K562 (cell line): ENCODE measurements around the gene PIGB. TPM values are rescaled to one million over a fixed set of nuclear protein-coding genes. Genes with fewer than 3 reads are reported as not detected.

Experiments
- BACH1 ChIP-seq: fragments of 200-800 bp; sonication (Bioruptor generic); IDR thresholded peaks from 2 replicates; pipeline ENCODE4 v1.6.1; 2016; ENCODE audit warnings: missing genetic modification characterization, missing compliant biosample characterization
- EHMT2 ChIP-seq: fragments of 450-650 bp; IDR thresholded peaks from 2 replicates; pipeline ENCODE4 v1.6.1; 2018; ENCODE audit warnings: antibody characterized with exemption
- HNRNPL ChIP-seq: fragments of 200-400 bp; formaldehyde crosslinking; IDR thresholded peaks from 2 replicates; pipeline ENCODE4 v1.6.1; 2017; ENCODE audit warnings: low read depth, mild to moderate bottlenecking, low read length
- RFX7 ChIP-seq: fragments of 250-450 bp; sonication (Bioruptor Pico); IDR thresholded peaks from 2 replicates; pipeline ENCODE4 v1.5.1; 2021; ENCODE audit warnings: mild to moderate bottlenecking
- SIX5 ChIP-seq, 2 experiments: IDR thresholded peaks; 2 replicates each; pipeline ENCODE4 v1.6.1; 2011; ENCODE audit warnings: low read length in 2 of 2, borderline replicate concordance in 1 of 2, low read depth in 1 of 2, mild to moderate bottlenecking in 1 of 2, moderate library complexity in 1 of 2; ENCODE audit not compliant: insufficient read depth in 1 of 2
- SMARCA4 ChIP-seq: fragments of 450-650 bp; IDR thresholded peaks from 2 replicates; pipeline ENCODE4 v1.6.1; 2016
- ZBTB7A ChIP-seq: IDR thresholded peaks from 2 replicates; pipeline ENCODE4 v1.6.1; 2011; ENCODE audit warnings: low read depth, mild to moderate bottlenecking, low read length, moderate library complexity, borderline replicate concordance; ENCODE audit not compliant: control insufficient read depth
- ZSCAN29 ChIP-seq: fragments of 450-650 bp; IDR thresholded peaks from 2 replicates; pipeline ENCODE4 v1.6.1; 2017
- polyA plus RNA-seq, 8 experiments: library from polyadenylated mRNA; depleted of rRNA in 4 of 8; stranded (reverse) in 5 of 8; unstranded in 3 of 8; fragments of >200 nt; fragmentation: Nextera tagmentation in 2 of 8; fragmentation: Illumina TruSeq in 1 of 8; extraction: Ambion mirVana in 2 of 8; extraction: Trizol in 1 of 8; gene quantifications; 2 replicates each; pipeline versions ENCODE4 v1.2.1 to v1.2.3, GENCODE V29; 2011 to 2014; ENCODE audit warnings: inconsistent platforms in 1 of 8, missing spikeins in 1 of 8
- total RNA-seq, 7 experiments: library from RNA; depleted of rRNA in 6 of 7; stranded (reverse); fragments of >200 nt in 6 of 7; fragmentation: Illumina TruSeq in 2 of 7; extraction: Trizol in 2 of 7; gene quantifications; 2 replicates each; pipeline versions ENCODE4 v1.2.1 to v1.2.3, GENCODE V29; 2011 to 2021; ENCODE audit warnings: low replicate concordance in 1 of 7
- TF ChIP-seq, protein P1 (sequence below): fragments of 250-450 bp; sonication (Bioruptor Pico); IDR thresholded peaks from 2 replicates; pipeline ENCODE4 v1.9.0; 2021; ENCODE audit warnings: mild to moderate bottlenecking, inconsistent platforms
- TF ChIP-seq, protein P2 (sequence below): fragments of 200-800 bp; sonication (Bioruptor generic); IDR thresholded peaks from 2 replicates; pipeline ENCODE4 v1.6.1; 2017; ENCODE audit warnings: missing genetic modification characterization, missing compliant biosample characterization
- TF ChIP-seq, protein P3 (sequence below), 2 experiments: fragments of 450-650 bp; IDR thresholded peaks; 2 replicates each; pipeline ENCODE4 v1.6.1; 2018; ENCODE audit warnings: mild to moderate bottlenecking in 2 of 2, low read depth in 1 of 2; ENCODE audit not compliant: partially characterized antibody in 2 of 2
- TF ChIP-seq, protein P4 (sequence below), 2 experiments: IDR thresholded peaks; 2 replicates each; pipeline ENCODE4 v1.6.1; 2012; ENCODE audit warnings: improper control_type of control experiment in 2 of 2, low read depth in 2 of 2, low read length in 2 of 2, borderline replicate concordance in 1 of 2
- TF ChIP-seq, protein P5 (sequence below), 3 experiments: fragments of 200-800 bp in 1 of 3; fragments of 250-450 bp in 1 of 3; fragments of 450-650 bp in 1 of 3; sonication (Bioruptor Pico) in 1 of 3; sonication (Bioruptor generic) in 1 of 3; formaldehyde crosslinking in 1 of 3; IDR thresholded peaks; 2 replicates each; pipeline versions ENCODE4 v1.6.1 to v1.8.0; 2016 to 2022; ENCODE audit warnings: mild to moderate bottlenecking in 2 of 3, missing genetic modification characterization in 2 of 3, missing compliant biosample characterization in 1 of 3, moderate library complexity in 1 of 3

PIGB gene
- total and polyA plus RNA-seq, 9 of the 15 experiments (the other 6 are each of a cell fraction or from before 2014, with no cell fraction given): 9.9 to 32.3 (median 18.2) TPM

DNA sequence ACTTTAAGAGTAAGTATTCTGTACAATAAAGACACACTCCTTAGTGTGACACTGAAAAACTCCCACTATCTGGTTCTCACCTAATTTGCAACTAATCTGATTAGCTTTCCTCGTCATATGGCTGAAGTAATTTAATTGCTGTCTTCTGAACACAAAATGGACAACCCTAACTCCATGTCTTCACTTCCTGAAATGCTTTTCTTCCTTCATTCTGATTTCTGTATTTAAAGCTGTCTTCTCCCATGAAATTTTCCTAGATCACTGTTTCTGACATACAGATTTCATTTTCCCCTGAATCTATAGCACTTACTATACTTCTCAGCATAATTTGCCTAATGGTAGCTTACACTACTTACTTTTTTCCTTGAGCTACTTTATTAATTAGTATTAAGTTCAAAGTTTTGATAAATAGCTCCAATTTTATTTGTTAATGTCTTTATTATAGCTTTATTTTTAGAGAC, 82.8 kb downstream of the PIGB start (continued):
- TF ChIP-seq, protein P1, sequence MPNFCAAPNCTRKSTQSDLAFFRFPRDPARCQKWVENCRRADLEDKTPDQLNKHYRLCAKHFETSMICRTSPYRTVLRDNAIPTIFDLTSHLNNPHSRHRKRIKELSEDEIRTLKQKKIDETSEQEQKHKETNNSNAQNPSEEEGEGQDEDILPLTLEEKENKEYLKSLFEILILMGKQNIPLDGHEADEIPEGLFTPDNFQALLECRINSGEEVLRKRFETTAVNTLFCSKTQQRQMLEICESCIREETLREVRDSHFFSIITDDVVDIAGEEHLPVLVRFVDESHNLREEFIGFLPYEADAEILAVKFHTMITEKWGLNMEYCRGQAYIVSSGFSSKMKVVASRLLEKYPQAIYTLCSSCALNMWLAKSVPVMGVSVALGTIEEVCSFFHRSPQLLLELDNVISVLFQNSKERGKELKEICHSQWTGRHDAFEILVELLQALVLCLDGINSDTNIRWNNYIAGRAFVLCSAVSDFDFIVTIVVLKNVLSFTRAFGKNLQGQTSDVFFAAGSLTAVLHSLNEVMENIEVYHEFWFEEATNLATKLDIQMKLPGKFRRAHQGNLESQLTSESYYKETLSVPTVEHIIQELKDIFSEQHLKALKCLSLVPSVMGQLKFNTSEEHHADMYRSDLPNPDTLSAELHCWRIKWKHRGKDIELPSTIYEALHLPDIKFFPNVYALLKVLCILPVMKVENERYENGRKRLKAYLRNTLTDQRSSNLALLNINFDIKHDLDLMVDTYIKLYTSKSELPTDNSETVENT (CRISPR knock-in tag): no peak
- TF ChIP-seq HNRNPL: no peak
- no peak for TF ChIP-seq RFX7
- TF ChIP-seq SMARCA4: peak; percentile 25; the same call in 1 of the 2 replicates
- TF ChIP-seq EHMT2: no peak
- no peak for TF ChIP-seq ZSCAN29
- TF ChIP-seq, protein P2, sequence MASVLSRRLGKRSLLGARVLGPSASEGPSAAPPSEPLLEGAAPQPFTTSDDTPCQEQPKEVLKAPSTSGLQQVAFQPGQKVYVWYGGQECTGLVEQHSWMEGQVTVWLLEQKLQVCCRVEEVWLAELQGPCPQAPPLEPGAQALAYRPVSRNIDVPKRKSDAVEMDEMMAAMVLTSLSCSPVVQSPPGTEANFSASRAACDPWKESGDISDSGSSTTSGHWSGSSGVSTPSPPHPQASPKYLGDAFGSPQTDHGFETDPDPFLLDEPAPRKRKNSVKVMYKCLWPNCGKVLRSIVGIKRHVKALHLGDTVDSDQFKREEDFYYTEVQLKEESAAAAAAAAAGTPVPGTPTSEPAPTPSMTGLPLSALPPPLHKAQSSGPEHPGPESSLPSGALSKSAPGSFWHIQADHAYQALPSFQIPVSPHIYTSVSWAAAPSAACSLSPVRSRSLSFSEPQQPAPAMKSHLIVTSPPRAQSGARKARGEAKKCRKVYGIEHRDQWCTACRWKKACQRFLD (CRISPR knock-in tag): peak; percentile 96
- TF ChIP-seq, protein P3, sequence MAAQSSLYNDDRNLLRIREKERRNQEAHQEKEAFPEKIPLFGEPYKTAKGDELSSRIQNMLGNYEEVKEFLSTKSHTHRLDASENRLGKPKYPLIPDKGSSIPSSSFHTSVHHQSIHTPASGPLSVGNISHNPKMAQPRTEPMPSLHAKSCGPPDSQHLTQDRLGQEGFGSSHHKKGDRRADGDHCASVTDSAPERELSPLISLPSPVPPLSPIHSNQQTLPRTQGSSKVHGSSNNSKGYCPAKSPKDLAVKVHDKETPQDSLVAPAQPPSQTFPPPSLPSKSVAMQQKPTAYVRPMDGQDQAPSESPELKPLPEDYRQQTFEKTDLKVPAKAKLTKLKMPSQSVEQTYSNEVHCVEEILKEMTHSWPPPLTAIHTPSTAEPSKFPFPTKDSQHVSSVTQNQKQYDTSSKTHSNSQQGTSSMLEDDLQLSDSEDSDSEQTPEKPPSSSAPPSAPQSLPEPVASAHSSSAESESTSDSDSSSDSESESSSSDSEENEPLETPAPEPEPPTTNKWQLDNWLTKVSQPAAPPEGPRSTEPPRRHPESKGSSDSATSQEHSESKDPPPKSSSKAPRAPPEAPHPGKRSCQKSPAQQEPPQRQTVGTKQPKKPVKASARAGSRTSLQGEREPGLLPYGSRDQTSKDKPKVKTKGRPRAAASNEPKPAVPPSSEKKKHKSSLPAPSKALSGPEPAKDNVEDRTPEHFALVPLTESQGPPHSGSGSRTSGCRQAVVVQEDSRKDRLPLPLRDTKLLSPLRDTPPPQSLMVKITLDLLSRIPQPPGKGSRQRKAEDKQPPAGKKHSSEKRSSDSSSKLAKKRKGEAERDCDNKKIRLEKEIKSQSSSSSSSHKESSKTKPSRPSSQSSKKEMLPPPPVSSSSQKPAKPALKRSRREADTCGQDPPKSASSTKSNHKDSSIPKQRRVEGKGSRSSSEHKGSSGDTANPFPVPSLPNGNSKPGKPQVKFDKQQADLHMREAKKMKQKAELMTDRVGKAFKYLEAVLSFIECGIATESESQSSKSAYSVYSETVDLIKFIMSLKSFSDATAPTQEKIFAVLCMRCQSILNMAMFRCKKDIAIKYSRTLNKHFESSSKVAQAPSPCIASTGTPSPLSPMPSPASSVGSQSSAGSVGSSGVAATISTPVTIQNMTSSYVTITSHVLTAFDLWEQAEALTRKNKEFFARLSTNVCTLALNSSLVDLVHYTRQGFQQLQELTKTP (IDR thresholded peaks at IDR 0.05; ENCODE audit: low read depth in 1 of 2, partially characterized antibody in 2 of 2): no peak
- TF ChIP-seq, protein P4, sequence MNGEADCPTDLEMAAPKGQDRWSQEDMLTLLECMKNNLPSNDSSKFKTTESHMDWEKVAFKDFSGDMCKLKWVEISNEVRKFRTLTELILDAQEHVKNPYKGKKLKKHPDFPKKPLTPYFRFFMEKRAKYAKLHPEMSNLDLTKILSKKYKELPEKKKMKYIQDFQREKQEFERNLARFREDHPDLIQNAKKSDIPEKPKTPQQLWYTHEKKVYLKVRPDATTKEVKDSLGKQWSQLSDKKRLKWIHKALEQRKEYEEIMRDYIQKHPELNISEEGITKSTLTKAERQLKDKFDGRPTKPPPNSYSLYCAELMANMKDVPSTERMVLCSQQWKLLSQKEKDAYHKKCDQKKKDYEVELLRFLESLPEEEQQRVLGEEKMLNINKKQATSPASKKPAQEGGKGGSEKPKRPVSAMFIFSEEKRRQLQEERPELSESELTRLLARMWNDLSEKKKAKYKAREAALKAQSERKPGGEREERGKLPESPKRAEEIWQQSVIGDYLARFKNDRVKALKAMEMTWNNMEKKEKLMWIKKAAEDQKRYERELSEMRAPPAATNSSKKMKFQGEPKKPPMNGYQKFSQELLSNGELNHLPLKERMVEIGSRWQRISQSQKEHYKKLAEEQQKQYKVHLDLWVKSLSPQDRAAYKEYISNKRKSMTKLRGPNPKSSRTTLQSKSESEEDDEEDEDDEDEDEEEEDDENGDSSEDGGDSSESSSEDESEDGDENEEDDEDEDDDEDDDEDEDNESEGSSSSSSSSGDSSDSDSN (IDR thresholded peaks at IDR 0.05; ENCODE audit: borderline replicate concordance in 1 of 2, low read depth in 2 of 2, low read length in 2 of 2): no peak
- no peak for TF ChIP-seq SIX5 (IDR thresholded peaks at IDR 0.05; ENCODE audit: borderline replicate concordance in 1 of 2, insufficient read depth in 1 of 2, low read depth in 1 of 2, low read length in 2 of 2)
- TF ChIP-seq, protein P5, sequence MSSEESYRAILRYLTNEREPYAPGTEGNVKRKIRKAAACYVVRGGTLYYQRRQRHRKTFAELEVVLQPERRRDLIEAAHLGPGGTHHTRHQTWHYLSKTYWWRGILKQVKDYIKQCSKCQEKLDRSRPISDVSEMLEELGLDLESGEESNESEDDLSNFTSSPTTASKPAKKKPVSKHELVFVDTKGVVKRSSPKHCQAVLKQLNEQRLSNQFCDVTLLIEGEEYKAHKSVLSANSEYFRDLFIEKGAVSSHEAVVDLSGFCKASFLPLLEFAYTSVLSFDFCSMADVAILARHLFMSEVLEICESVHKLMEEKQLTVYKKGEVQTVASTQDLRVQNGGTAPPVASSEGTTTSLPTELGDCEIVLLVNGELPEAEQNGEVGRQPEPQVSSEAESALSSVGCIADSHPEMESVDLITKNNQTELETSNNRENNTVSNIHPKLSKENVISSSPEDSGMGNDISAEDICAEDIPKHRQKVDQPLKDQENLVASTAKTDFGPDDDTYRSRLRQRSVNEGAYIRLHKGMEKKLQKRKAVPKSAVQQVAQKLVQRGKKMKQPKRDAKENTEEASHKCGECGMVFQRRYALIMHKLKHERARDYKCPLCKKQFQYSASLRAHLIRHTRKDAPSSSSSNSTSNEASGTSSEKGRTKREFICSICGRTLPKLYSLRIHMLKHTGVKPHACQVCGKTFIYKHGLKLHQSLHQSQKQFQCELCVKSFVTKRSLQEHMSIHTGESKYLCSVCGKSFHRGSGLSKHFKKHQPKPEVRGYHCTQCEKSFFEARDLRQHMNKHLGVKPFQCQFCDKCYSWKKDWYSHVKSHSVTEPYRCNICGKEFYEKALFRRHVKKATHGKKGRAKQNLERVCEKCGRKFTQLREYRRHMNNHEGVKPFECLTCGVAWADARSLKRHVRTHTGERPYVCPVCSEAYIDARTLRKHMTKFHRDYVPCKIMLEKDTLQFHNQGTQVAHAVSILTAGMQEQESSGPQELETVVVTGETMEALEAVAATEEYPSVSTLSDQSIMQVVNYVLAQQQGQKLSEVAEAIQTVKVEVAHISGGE (CRISPR knock-in tag; IDR thresholded peaks at IDR 0.05): peak in 1 of 3 experiments; percentile 49; a peak in 1 of 6 replicates
- TF ChIP-seq BACH1: peak; percentile 60; the same call in 1 of the 2 replicates
- TF ChIP-seq ZBTB7A: no peak
